Trophoblast cell (in vitro differentiated cells and primary cell): ENCODE measurements around the gene ADIG.

ENCODE experiments used
- DNase-seq, 2 donors: peaks; one replicate each; pipeline ENCODE4 v3.0.0-alpha.2; 2016
- H2AFZ ChIP-seq: 2 replicates; pipeline ENCODE4 v1.6.1; 2013; ENCODE audit warnings: low read length, moderate library complexity, mild to moderate bottlenecking; ENCODE audit not compliant: insufficient read depth, poor library complexity
- H2AK5ac ChIP-seq: 2 replicates; pipeline ENCODE4 v1.6.1; 2013; ENCODE audit warnings: mild to moderate bottlenecking, low read length
- H2BK120ac ChIP-seq: 2 replicates; pipeline ENCODE4 v1.6.1; 2013; ENCODE audit warnings: low read length, mild to moderate bottlenecking, moderate library complexity; ENCODE audit not compliant: insufficient read depth, poor library complexity
- H2BK12ac ChIP-seq: 2 replicates; pipeline ENCODE4 v1.6.1; 2013; ENCODE audit warnings: mild to moderate bottlenecking, low read length, moderate library complexity
- H2BK5ac ChIP-seq: 2 replicates; pipeline ENCODE4 v1.6.1; 2013; ENCODE audit warnings: low read length, low read depth, moderate library complexity, mild to moderate bottlenecking; ENCODE audit not compliant: poor library complexity
- H3K14ac ChIP-seq: 2 replicates; pipeline ENCODE4 v1.6.1; 2013; ENCODE audit warnings: mild to moderate bottlenecking, low read length
- H3K18ac ChIP-seq: 2 replicates; pipeline ENCODE4 v1.6.1; 2013; ENCODE audit warnings: mild to moderate bottlenecking, low read length
- H3K23ac ChIP-seq: 2 replicates; pipeline ENCODE4 v1.6.1; 2013; ENCODE audit warnings: low read length
- H3K27ac ChIP-seq: 2 replicates; pipeline ENCODE4 v1.5.1; 2013; ENCODE audit warnings: low read depth, mild to moderate bottlenecking, inconsistent platforms, low read length, moderate library complexity
- H3K27me3 ChIP-seq: 2 replicates; pipeline ENCODE4 v1.6.1; 2013; ENCODE audit warnings: inconsistent platforms, mild to moderate bottlenecking, low read length, moderate library complexity; ENCODE audit not compliant: insufficient read depth
- H3K36me3 ChIP-seq, 2 experiments: 1 replicate in 1 of 2; 2 replicates in 1 of 2; pipeline ENCODE4 v1.6.1; 2013; ENCODE audit warnings: low read length in 2 of 2, mild to moderate bottlenecking in 2 of 2, moderate library complexity in 1 of 2; ENCODE audit not compliant: insufficient read depth in 2 of 2, control insufficient read depth in 1 of 2
- H3K4ac ChIP-seq: 2 replicates; pipeline ENCODE4 v1.6.1; 2013; ENCODE audit warnings: low read depth, mild to moderate bottlenecking, low read length, moderate library complexity
- H3K4me1 ChIP-seq, 2 experiments: 1 replicate in 1 of 2; 2 replicates in 1 of 2; pipeline ENCODE4 v1.6.1; 2013; ENCODE audit warnings: low read length in 2 of 2, mild to moderate bottlenecking in 2 of 2, moderate library complexity in 1 of 2; ENCODE audit not compliant: insufficient read depth in 2 of 2, control insufficient read depth in 1 of 2
- H3K4me2 ChIP-seq: 2 replicates; pipeline ENCODE4 v1.6.1; 2013; ENCODE audit warnings: inconsistent platforms, mild to moderate bottlenecking, low read length, moderate library complexity
- H3K4me3 ChIP-seq: 2 replicates; pipeline ENCODE4 v1.5.1; 2013; ENCODE audit warnings: mild to moderate bottlenecking, low read depth, low read length, inconsistent platforms
- H3K79me1 ChIP-seq: one replicate; pipeline ENCODE4 v1.6.1; 2013; ENCODE audit warnings: low read length
- H3K79me2 ChIP-seq: 2 replicates; pipeline ENCODE4 v1.6.1; 2013; ENCODE audit warnings: low read length, mild to moderate bottlenecking; ENCODE audit not compliant: control insufficient read depth, insufficient read depth, poor library complexity
- H3K9ac ChIP-seq: 2 replicates; pipeline ENCODE4 v1.6.1; 2013; ENCODE audit warnings: mild to moderate bottlenecking, low read length
- H3K9me3 ChIP-seq: 2 replicates; pipeline ENCODE4 v1.6.1; 2013; ENCODE audit warnings: low read depth, mild to moderate bottlenecking, control low read depth, inconsistent platforms, low read length; ENCODE audit not compliant: insufficient read depth
- H4K12ac ChIP-seq: 2 replicates; pipeline ENCODE4 v1.6.1; 2013; ENCODE audit warnings: low read depth, mild to moderate bottlenecking, low read length, moderate library complexity
- H4K8ac ChIP-seq: 2 replicates; pipeline ENCODE4 v1.6.1; 2013; ENCODE audit warnings: low read depth, mild to moderate bottlenecking, low read length, moderate library complexity
- H4K91ac ChIP-seq: one replicate; pipeline ENCODE4 v1.6.1; 2013; ENCODE audit warnings: low read depth, mild to moderate bottlenecking, low read length, moderate library complexity
- WGBS: extraction: QIAGEN DNeasy Blood & Tissue Kit; methylation state at CpG from one replicate; pipeline ENCODE4 v1.1.7; 2013; ENCODE audit warnings: missing lambda C conversion rate; ENCODE audit not compliant: insufficient read length, insufficient coverage; ENCODE audit errors: extremely low coverage; 5-methylcytosine and 5-hydroxymethylcytosine counted together

ADIG gene

DNA sequence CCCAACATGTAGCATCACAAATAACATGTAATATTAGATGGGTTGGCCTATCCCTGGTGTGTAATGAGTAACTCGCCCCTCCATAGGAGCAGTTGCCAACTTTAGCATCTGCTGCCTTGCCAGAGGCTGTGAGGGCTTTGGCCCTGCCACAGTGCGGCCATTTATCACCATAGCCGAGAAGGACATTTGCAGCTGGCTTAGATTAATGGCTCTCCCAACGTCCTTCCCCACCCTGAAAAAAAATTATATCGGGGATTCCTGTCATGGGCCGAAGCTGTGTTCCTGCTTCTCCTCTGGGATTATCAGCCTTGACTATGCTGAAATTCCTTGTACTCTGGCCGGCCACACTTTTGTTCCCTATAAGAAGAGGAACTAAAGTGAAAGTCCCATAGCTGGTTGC lies 7.6 kb upstream of the ADIG start:
- no peak overlapping the region for H4K91ac ChIP-seq
- H3K9me3 ChIP-seq: no peaks in the 10 kb centered on the region
- H3K18ac ChIP-seq: no peak overlapping the region
- H4K12ac ChIP-seq: no peak overlapping the region
- WGBS: no CpG with 5 or more reads among the region's 7 CpGs
- no peak overlapping the region for H2AFZ ChIP-seq
- H3K27me3 ChIP-seq: no peaks in the 10 kb centered on the region
- no peak for DNase-seq
- H3K4me1 ChIP-seq: no peaks in the 10 kb centered on the region
- H4K8ac ChIP-seq: no peak overlapping the region
- no peak overlapping the region for H3K4me3 ChIP-seq
- no peak overlapping the region for H3K4ac ChIP-seq
- no peak overlapping the region for H2AK5ac ChIP-seq
- H3K9ac ChIP-seq: no peak overlapping the region
- no peak overlapping the region for H3K14ac ChIP-seq
- H3K79me1 ChIP-seq: no peaks in the 10 kb centered on the region
- no peak overlapping the region for H3K27ac ChIP-seq
- no peak overlapping the region for H2BK5ac ChIP-seq
- no peak overlapping the region for H2BK120ac ChIP-seq
- no peak overlapping the region for H3K4me2 ChIP-seq
- H3K36me3 ChIP-seq: peaks cover 3 to 15% of the 10 kb centered on the region in 2 experiments
- no peak overlapping the region for H3K23ac ChIP-seq
- no peak overlapping the region for H2BK12ac ChIP-seq
- no peaks in the 10 kb centered on the region for H3K79me2 ChIP-seq

DNA sequence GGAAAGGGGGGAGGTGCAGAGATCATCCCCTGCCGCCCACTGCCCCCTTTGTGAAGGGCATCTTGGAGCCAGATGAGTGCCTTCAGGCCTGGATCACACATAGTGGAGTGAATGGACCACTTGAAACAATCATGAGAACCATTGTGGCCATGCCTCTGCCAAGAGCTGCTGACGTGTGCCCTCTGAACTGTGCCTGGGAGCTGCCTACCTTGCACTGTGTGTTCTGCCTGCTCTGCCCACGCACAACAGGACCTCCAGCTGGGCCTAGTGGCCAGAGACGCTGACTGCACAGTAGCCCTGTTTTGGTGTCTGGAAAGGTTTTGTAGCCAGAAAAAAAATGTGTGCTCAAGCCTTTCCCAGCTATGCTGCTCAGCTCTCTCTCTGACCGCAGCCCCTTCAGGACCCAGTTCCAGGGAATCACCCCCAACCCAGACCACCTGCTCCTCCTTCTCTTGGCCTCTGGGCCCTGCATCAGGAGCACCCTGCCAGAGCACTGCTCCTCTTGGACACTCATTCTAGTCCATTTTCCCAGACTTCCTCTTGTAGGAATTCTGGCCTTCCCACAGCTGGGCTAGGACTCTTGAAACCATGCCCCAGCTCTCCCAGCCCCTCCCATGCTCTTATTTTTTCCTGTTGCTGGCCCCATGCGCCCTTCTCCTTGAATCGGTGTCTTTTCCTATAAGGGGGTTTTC lies 1.6 kb upstream of the ADIG start:
- H3K79me1 ChIP-seq: no peaks in the 10 kb centered on the region
- no peak overlapping the region for H2AFZ ChIP-seq
- H3K27ac ChIP-seq: no peak overlapping the region
- no peak overlapping the region for H3K4me2 ChIP-seq
- peaks cover 0 to 10% of the 10 kb centered on the region in 2 experiments for H3K36me3 ChIP-seq
- peaks cover 10 to 11% of the 10 kb centered on the region in 2 experiments for H3K4me1 ChIP-seq
- no CpG with 5 or more reads among the region's 7 CpGs for WGBS
- no peak overlapping the region for H4K12ac ChIP-seq
- no peak overlapping the region for H3K18ac ChIP-seq
- no peak for DNase-seq
- H3K4ac ChIP-seq: no peak overlapping the region
- no peak overlapping the region for H2BK12ac ChIP-seq
- H4K91ac ChIP-seq: no peak overlapping the region
- no peak overlapping the region for H3K23ac ChIP-seq
- no peak overlapping the region for H3K4me3 ChIP-seq
- no peaks in the 10 kb centered on the region for H3K79me2 ChIP-seq
- H3K9me3 ChIP-seq: peaks cover 2% of the 10 kb centered on the region
- no peak overlapping the region for H2BK5ac ChIP-seq
- H3K27me3 ChIP-seq: no peaks in the 10 kb centered on the region
- no peak overlapping the region for H3K9ac ChIP-seq
- no peak overlapping the region for H2AK5ac ChIP-seq
- no peak overlapping the region for H4K8ac ChIP-seq
- H3K14ac ChIP-seq: no peak overlapping the region
- no peak overlapping the region for H2BK120ac ChIP-seq

DNA sequence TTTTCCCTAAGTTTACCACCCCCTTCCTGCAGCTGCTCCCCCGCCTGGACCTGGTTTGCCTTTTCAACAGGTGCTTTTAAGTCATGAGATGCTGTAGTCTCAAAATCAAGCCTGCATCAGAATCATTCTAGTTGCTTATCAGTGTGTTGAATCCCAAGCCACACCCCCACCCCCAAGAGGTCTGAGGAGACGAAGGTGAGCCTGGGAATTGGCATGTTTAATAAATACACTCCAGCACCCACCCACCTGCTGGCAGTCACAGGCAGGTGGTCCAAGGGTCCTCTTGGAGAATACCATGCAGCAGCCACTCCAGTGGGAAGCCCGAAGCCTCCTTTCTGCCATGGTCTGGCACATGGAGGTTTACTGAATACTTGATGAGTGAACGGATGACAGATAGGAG lies 1.1 kb upstream of the ADIG start:
- Histone ChIP-seq H3K27ac (no peak overlapping the region), H4K91ac (no peak overlapping the region), H3K4me2 (no peak overlapping the region), H4K12ac (no peak overlapping the region), H2AFZ (no peak overlapping the region), H3K4me1 (peaks cover 10 to 11% of the 10 kb centered on the region in 2 experiments), H3K27me3 (no peaks in the 10 kb centered on the region), H3K18ac (no peak overlapping the region), H3K79me2 (no peaks in the 10 kb centered on the region), H2BK5ac (no peak overlapping the region), H3K23ac (no peak overlapping the region), H3K4ac (no peak overlapping the region), H3K9ac (no peak overlapping the region), H3K79me1 (no peaks in the 10 kb centered on the region), H3K4me3 (no peak overlapping the region), H2BK12ac (no peak overlapping the region), H3K9me3 (peaks cover 2% of the 10 kb centered on the region), H3K36me3 (peaks cover 0 to 8% of the 10 kb centered on the region in 2 experiments), H4K8ac (no peak overlapping the region), H2BK120ac (no peak overlapping the region), H3K14ac (no peak overlapping the region), H2AK5ac (no peak overlapping the region)
- no CpG with 5 or more reads among the region's 4 CpGs for WGBS
- DNase-seq: no peak

DNA sequence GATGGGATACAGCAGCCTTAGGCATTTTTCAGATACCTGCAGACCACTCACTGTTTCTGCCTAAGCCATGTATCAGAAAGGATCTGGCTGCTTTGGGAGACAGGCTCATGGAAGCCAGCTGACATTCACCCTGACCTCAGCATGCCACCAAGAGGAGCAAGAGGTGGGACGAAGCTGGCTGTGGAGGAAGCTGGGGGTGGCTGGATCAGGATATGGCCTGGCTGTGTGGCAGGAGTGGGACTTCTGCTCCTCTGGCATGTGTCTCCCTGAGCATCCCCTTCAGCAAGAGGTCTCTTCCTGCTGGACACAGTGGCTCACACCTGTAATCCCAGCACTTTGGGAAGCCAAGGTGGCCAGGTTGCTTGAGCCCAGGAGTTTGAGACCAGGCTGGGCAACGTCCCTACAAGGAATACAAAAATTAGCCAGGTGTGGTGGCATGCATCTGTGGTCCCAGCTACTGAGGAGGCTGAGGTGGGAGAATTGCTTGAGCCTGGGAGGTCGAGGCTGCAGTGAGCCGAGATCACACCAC lies 897 bp downstream of the ADIG start:
- no peak overlapping the region for H2BK120ac ChIP-seq
- H4K12ac ChIP-seq: no peak overlapping the region
- H3K79me2 ChIP-seq: no peaks in the 10 kb centered on the region
- no peak overlapping the region for H3K4me2 ChIP-seq
- H4K8ac ChIP-seq: no peak overlapping the region
- H3K9ac ChIP-seq: no peak overlapping the region
- H2BK5ac ChIP-seq: no peak overlapping the region
- H3K4me1 ChIP-seq: peaks cover 10 to 11% of the 10 kb centered on the region in 2 experiments
- H2BK12ac ChIP-seq: no peak overlapping the region
- H3K27me3 ChIP-seq: no peaks in the 10 kb centered on the region
- no peak overlapping the region for H3K23ac ChIP-seq
- DNase-seq: no peak
- no peak overlapping the region for H3K4me3 ChIP-seq
- peaks cover 2% of the 10 kb centered on the region for H3K9me3 ChIP-seq
- no CpG with 5 or more reads among the region's 4 CpGs for WGBS
- H2AFZ ChIP-seq: no peak overlapping the region
- H4K91ac ChIP-seq: no peak overlapping the region
- H3K14ac ChIP-seq: no peak overlapping the region
- H3K79me1 ChIP-seq: no peaks in the 10 kb centered on the region
- H3K36me3 ChIP-seq: peaks cover 0 to 4% of the 10 kb centered on the region in 2 experiments
- H3K4ac ChIP-seq: no peak overlapping the region
- no peak overlapping the region for H3K27ac ChIP-seq
- H3K18ac ChIP-seq: no peak overlapping the region
- no peak overlapping the region for H2AK5ac ChIP-seq
